ENCODE measurements around the gene CCDC106.

Gene CCDC106

DNA sequence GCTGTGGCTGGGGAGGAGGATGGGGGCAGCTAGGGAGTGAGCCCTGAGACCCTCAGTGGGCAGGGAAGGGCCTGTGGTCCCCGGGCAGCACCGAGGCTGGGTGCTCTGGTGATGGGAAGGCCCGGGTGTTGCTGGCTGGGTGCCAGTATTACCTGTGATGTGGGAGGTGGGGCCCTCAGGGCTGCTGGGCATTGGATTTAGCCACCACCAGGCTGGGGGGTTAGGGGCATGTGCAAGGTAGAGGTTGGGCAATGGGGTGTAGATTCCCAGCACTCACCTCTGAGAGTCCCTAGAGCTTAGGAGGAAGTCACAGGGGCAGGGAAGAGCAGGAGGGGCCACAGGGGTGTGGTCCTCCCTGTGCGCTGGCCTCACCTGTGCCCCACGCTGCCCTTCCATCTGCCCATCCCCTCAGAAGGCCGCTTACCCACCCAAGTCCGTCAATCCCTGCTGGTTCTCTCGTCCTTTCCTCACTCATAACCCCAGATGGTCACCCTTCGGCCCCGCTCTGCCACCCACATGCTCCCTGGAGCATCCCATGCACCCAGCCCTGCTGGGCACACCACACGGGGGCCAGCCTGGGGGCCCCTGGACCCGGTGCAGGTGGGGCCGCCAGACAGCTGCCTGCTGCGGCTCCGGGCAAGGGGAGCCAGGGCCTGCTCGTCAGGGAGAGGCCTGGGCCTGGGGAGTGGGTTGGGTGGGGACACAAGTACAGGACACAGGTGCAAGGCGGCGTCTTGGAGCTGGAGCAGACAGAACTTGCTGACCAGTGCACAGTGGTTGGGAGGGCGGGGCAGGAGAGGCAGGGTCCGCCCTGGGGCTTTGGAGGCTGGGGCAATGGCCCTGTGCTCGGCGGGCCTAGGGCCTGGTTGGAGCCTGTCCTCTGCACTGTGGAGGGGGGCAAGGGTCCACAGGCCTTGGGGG is 39.5 kb downstream of the CCDC106 start:
- H3K4me3 ChIP-seq (replicated peaks; ENCODE audit: low read depth, low read length): no peak overlapping the region
- DNase-seq (ENCODE audit: extremely low read depth, low read depth): no peak
- TF ChIP-seq, protein P1, sequence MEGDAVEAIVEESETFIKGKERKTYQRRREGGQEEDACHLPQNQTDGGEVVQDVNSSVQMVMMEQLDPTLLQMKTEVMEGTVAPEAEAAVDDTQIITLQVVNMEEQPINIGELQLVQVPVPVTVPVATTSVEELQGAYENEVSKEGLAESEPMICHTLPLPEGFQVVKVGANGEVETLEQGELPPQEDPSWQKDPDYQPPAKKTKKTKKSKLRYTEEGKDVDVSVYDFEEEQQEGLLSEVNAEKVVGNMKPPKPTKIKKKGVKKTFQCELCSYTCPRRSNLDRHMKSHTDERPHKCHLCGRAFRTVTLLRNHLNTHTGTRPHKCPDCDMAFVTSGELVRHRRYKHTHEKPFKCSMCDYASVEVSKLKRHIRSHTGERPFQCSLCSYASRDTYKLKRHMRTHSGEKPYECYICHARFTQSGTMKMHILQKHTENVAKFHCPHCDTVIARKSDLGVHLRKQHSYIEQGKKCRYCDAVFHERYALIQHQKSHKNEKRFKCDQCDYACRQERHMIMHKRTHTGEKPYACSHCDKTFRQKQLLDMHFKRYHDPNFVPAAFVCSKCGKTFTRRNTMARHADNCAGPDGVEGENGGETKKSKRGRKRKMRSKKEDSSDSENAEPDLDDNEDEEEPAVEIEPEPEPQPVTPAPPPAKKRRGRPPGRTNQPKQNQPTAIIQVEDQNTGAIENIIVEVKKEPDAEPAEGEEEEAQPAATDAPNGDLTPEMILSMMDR (IDR thresholded peaks at IDR 0.05; ENCODE audit: low read depth, low read length, missing control alignments): no peak

DNA sequence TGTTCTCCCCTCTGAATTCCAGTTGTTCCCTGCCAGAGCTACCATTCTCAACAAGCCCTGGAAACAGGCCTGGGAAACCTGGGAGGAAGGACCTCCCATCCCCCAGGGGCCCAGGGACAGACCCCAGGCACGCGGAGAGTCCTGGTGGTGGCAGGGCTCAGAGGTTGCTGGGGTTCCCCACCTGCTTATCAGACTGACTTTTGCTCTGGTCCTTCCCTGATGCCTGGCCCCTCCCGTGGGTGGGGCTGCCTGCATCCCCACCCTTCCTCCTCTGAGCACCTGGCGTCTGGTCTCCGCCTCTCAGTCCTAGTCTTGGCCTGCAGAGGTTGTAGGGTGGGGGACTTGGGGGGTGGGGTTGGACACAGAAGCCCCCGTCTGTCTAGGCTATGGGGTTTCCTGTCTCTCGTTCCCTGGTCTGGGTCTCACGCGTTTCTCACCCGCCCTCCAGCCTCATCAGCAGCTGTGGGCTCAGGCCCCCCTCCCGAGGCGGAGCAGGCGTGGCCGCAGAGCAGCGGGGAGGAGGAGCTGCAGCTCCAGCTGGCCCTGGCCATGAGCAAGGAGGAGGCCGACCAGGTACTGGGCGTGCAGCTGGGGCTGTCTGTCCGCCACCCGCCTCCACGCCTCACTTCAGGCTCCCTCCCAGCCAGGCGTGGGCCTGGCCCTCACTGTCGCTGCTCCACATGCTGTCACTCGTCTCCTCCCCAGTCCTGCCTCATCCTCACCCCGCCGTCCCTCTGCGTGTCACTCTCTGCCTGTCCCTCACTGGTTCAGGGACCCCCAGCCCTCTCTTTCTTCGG is 40.6 kb downstream of the CCDC106 start:
- no peak overlapping the region for H3K4me3 ChIP-seq (replicated peaks; ENCODE audit: low read depth, low read length)
- TF ChIP-seq, protein P1 (IDR thresholded peaks at IDR 0.05; ENCODE audit: low read depth, low read length, missing control alignments): no peak
- no peak for DNase-seq (ENCODE audit: extremely low read depth, low read depth)

DNA sequence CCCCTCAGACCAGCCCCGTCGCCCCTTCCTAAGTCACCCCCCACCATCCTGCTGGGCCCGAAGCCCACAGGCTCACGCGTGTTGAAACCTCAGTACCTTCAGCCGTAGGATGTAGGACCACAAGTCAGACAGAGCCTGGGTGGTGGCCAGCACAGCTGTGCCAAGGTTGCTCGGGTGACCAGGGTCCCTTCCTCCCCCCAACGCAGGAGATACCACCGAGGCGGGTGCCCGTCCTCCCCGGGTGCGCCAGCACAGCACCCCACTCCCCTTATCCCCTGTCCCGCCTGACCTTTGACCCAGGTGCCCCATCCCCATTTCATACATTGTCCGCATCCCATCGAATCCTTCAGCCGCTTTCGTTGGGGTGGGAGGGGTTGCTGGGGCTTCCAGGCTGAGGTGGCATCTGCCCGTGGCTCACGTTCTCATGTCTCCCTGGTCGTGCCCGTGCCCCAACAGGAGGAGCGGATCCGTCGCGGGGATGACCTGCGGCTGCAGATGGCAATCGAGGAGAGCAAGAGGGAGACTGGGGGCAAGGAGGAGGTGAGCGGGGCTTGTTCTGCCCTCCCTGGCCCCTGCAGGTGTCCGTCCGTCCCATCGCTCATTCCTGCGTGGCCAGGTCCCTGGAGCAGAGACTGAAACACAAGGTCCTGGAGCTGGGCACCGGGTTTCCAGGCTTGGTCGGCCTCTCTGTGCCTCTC is 41.5 kb downstream of the CCDC106 start:
- no peak for DNase-seq (ENCODE audit: extremely low read depth, low read depth)
- TF ChIP-seq, protein P1 (IDR thresholded peaks at IDR 0.05; ENCODE audit: low read depth, low read length, missing control alignments): no peak

DNA sequence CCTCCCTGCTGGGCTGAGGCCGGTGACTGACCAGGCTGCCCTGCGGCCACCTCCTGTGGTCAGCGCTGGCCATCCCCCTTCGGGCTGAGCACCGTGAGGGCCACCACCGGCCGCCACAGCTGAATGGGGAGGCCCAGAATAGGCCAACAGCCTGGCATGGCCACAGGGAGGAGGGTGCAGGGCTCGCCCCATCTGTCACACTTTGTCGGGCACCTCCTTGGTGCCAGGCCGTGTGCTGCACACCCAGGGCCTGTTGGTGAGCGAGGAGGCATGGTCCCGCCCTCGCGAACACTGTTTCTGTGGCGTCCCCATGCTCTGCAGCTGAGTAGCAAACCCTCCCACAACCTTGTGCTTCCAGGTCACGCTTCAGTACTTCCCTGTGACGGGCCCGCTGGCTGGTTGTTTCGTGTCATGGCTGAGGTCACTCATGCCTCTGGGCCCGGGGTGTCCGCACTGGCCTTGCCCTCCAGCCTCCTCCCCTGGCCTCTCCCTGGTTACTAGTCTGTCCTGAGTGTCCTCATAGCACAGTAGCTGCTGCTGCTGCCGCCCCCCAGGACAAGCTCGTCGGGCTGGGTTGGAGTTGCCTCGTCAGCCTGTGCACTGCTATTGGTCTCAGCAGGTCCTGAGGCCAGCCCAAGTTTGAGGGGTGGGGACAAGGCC is 42.2 kb downstream of the CCDC106 start:
- no peak for DNase-seq (ENCODE audit: extremely low read depth, low read depth)
- TF ChIP-seq, protein P1 (IDR thresholded peaks at IDR 0.05; ENCODE audit: low read depth, low read length, missing control alignments): no peak
- no peak overlapping the region for H3K4me3 ChIP-seq (replicated peaks; ENCODE audit: low read depth, low read length)

More for the DNA sequence above, 41.5 kb downstream of the CCDC106 start:
- no peak overlapping the region for H3K4me3 ChIP-seq (replicated peaks; ENCODE audit: low read depth, low read length)

DNA sequence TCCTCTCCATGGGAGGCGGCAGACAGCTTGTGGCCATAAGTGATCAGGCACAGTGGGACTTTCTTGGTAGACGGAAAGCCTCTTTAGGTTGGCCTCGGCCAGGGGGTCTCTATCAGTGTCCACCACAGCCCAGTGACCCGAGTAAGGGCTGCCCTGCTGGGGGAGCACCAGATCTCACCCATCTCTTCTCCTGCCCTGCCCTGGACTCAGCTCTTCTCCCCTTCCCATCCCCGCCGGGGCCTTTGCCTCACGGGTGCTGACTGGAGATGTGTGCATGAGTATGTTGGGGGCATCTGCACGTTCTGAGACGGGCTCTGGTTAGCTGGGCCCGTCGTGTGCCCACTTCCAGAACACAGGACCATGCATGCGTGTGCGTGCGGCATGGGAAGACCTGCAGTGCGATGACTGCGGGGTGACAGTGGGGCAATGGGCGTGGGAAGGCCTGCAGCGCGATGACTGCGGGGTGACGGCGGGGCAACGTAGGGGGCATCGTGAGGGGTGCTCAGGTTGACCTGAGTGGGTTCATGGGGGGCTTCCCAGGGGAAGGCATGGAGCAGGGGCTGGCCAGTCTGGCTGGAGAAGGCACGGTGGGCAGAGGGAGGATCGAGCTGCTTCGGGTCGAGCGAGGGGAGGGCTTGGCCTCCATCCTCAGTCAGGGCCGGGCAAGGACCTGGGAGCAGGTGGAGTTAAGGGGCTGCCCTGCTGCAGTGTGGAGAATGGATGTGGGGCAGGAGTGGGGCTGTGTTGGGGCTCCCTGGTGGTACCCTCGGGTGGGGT is 42.9 kb downstream of the CCDC106 start:
- TF ChIP-seq, protein P1 (IDR thresholded peaks at IDR 0.05; ENCODE audit: low read depth, low read length, missing control alignments): no peak
- no peak for DNase-seq (ENCODE audit: extremely low read depth, low read depth)
- no peak overlapping the region for H3K4me3 ChIP-seq (replicated peaks; ENCODE audit: low read depth, low read length)

Data from HFF-Myc (cell line).